ENCODE measurements around the gene THEMIS.
"Not testable (repeated sequence)": the region's sequence is repeated elsewhere in the genome, so short reads cannot be mapped to it uniquely, and the experiment has no call there.

Gene THEMIS

GRCh38 chr6:127706216-127706615 is 194.6 kb downstream of the THEMIS start:
- DNase-seq = no peak

DNA sequence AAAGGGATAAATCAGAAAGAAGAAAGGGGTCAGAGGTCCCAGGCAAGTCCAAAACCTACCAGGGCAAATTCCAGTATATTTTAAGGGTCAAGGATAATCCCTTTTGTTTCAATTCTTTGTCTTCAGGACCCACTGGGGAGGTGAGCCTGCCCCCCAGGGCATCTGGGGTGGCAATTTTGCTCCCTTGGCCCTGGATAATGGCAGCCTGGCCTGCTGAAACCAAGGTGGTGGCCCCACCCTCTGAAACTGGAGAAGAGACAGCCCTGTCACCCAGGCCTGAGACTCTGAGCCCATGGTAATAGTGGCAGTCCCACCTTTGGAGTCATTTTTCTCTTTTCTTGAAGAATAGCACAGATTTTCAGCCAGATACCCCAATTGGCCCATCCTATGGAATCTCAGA is 205.8 kb downstream of the THEMIS start:
- DNase-seq = no peak

DNA sequence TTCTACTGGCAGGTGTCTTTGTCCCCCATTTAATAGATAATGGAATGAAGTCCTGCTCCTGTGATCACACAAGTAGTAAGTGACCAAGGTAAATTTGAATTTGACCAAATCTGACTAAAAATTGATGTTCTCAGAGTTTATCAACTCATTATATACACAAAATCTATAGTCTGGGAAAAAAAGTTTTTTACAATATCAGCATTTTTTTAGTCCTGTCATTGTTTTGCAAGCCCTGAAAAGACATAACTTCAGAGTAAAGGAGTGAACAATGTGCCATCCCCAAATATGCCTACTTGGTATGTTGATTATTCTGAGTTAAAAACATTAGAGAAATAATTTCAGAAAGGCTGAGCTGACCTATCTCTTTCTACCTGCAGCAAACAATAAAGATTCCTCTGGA is 209.7 kb downstream of the THEMIS start:
- no peak for DNase-seq

GRCh38 chr6:127690588-127690987 is 210.3 kb downstream of the THEMIS start:
- DNase-seq = no peak

- DNase-seq = no peak
These were observed 210.8 kb downstream of the THEMIS start for GRCh38 chr6:127690092-127690491.

- not testable (repeated sequence) for DNase-seq
These were observed 213.4 kb downstream of the THEMIS start for GRCh38 chr6:127687490-127687889.

- DNase-seq = no peak
These were observed 214.8 kb downstream of the THEMIS start for GRCh38 chr6:127686084-127686483.

DNA sequence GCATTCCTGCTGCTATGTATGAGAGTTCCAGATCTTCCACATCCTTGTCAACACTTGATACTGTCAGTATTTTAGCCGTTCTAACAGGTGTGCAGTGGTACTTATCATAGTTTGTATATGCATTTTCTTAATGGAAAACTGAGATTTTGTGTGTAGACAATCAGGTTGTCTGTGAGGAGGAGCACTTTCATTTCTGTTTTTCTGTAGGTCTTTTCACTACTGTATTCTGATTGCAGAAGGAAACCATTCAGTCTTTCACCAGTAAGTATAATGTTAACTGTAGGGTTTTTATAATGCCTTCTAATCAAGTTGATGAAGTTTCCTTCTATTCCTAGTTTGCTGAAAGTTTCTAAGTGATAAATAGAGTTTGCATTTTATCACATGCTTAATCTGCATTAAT is 216.4 kb downstream of the THEMIS start:
- DNase-seq = no peak
